ENCODE results near the gene ZSWIM3. TPM values are rescaled to one million over a fixed set of nuclear protein-coding genes. Genes with fewer than 3 reads are reported as not detected.

The ZSWIM3 gene
- total and polyA plus RNA-seq, 2 of the 13 experiments (the other 11 are each of a cell fraction or from before 2014, with no cell fraction given) = 5.2 to 5.8 TPM

DNA sequence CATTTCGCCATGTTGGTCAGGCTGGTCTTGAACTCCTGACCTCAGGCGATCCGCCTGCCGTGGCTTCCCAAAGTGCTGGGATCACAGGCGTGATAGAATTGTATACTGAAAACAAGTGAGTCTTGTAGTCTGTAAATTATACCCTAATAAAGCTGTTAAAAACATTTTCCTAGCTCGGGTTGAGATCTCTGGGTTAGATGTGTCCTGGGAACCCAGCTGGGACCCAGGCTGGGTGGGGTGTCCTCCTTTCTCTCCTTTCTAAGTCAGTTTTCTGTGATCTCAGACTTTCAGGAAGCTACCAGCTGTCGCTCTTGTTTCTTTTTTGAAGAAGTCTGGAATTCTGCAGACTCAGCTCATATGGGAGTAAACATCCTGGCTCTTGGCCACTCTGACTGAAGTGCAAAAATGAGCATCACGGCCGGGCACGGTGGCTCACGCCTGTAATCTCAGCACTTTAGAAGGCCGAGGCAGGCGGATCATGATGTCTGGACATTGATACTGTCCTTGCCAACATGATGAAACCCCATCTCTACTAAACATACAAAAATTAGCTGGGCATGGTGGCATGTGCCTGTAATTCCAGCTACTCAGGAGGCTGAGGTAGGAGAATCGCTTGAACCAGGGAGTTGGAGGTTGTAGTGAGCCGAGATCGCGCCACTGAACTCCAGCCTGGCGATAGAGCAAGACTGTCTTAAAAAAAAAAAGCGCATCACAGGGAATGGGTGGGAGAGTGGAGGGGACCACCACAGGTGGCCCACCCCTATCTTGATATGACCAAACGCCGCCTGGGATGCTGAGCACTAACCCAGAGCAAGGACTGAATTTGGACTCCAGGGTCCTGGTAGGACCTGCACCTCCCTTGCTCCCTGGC lies 67.2 kb downstream of the ZSWIM3 start (continued):
- TF ChIP-seq, protein P1, sequence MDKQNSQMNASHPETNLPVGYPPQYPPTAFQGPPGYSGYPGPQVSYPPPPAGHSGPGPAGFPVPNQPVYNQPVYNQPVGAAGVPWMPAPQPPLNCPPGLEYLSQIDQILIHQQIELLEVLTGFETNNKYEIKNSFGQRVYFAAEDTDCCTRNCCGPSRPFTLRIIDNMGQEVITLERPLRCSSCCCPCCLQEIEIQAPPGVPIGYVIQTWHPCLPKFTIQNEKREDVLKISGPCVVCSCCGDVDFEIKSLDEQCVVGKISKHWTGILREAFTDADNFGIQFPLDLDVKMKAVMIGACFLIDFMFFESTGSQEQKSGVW (CRISPR knock-in tag; IDR thresholded peaks at IDR 0.05; ENCODE audit: borderline replicate concordance) = no peak
- TF ChIP-seq IRF2 (CRISPR knock-in tag; IDR thresholded peaks at IDR 0.05) (peak; percentile 39; the same call in 1 of the 2 replicates), SRSF4 (IDR thresholded peaks at IDR 0.05; ENCODE audit: low read depth, low read length, poor library complexity, severe bottlenecking) (no peak), ZNF816 (CRISPR knock-in tag; IDR thresholded peaks at IDR 0.05; ENCODE audit: borderline replicate concordance) (peak; percentile 59; the same call in 1 of the 2 replicates), SOX6 (IDR thresholded peaks at IDR 0.05) (no peak), SOX6 (CRISPR knock-in tag; IDR thresholded peaks at IDR 0.05) (peak; percentile 47), ZNF773 (CRISPR knock-in tag; IDR thresholded peaks at IDR 0.05; ENCODE audit: borderline replicate concordance) (no peak), NRL (CRISPR knock-in tag; IDR thresholded peaks at IDR 0.05; ENCODE audit: borderline replicate concordance) (peak; percentile 51; the same call in 1 of the 2 replicates), RCOR2 (CRISPR knock-in tag; IDR thresholded peaks at IDR 0.05) (0 out of 2 replicates have a peak, but pooled peaks have one; percentile 18), ZNF589 (CRISPR knock-in tag; conservative IDR thresholded peaks at IDR 0.05) (no peak), ZNF446 (CRISPR knock-in tag; IDR thresholded peaks at IDR 0.05) (no peak), ZNF296 (CRISPR knock-in tag; conservative IDR thresholded peaks at IDR 0.05) (no peak), ARHGAP35 (CRISPR knock-in tag; IDR thresholded peaks at IDR 0.05; ENCODE audit: borderline replicate concordance) (no peak), FOSL1 (CRISPR knock-in tag; IDR thresholded peaks at IDR 0.05; ENCODE audit: borderline replicate concordance) (no peak), POLR2AphosphoS2 (IDR thresholded peaks at IDR 0.05; ENCODE audit: low read depth, low read length) (no peak), SSRP1 (CRISPR knock-in tag; IDR thresholded peaks at IDR 0.05) (0 out of 2 replicates have a peak, but pooled peaks have one; percentile 39), ZMYM4 (CRISPR knock-in tag; IDR thresholded peaks at IDR 0.05) (no peak; the same call in 1 of the 2 replicates), ZNF563 (CRISPR knock-in tag; IDR thresholded peaks at IDR 0.05) (no peak)
- TF ChIP-seq, protein P2, sequence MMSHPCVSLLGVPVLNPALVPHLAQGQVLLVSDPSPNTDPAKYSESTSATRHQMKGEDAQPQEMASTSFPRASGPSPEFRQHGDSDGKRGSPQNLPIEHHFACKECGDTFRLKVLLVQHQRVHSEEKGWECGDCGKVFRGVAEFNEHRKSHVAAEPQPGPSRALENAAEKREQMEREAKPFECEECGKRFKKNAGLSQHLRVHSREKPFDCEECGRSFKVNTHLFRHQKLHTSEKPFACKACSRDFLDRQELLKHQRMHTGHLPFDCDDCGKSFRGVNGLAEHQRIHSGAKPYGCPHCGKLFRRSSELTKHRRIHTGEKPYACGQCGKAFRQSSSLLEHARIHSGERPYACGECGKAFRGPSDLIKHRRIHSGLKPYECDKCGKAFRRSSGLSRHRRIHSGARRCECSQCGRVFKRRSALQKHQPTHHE (CRISPR knock-in tag; IDR thresholded peaks at IDR 0.05; ENCODE audit: borderline replicate concordance) = no peak
- TF ChIP-seq, protein P3, sequence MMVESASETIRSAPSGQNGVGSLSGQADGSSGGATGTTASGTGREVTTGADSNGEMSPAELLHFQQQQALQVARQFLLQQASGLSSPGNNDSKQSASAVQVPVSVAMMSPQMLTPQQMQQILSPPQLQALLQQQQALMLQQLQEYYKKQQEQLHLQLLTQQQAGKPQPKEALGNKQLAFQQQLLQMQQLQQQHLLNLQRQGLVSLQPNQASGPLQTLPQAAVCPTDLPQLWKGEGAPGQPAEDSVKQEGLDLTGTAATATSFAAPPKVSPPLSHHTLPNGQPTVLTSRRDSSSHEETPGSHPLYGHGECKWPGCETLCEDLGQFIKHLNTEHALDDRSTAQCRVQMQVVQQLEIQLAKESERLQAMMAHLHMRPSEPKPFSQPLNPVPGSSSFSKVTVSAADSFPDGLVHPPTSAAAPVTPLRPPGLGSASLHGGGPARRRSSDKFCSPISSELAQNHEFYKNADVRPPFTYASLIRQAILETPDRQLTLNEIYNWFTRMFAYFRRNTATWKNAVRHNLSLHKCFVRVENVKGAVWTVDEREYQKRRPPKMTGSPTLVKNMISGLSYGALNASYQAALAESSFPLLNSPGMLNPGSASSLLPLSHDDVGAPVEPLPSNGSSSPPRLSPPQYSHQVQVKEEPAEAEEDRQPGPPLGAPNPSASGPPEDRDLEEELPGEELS (CRISPR knock-in tag; IDR thresholded peaks at IDR 0.05) = peak; percentile 27; the same call in 1 of the 2 replicates
- TF ChIP-seq, protein P4, sequence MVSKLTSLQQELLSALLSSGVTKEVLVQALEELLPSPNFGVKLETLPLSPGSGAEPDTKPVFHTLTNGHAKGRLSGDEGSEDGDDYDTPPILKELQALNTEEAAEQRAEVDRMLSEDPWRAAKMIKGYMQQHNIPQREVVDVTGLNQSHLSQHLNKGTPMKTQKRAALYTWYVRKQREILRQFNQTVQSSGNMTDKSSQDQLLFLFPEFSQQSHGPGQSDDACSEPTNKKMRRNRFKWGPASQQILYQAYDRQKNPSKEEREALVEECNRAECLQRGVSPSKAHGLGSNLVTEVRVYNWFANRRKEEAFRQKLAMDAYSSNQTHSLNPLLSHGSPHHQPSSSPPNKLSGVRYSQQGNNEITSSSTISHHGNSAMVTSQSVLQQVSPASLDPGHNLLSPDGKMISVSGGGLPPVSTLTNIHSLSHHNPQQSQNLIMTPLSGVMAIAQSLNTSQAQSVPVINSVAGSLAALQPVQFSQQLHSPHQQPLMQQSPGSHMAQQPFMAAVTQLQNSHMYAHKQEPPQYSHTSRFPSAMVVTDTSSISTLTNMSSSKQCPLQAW (CRISPR knock-in tag; IDR thresholded peaks at IDR 0.05) = peak; percentile 76
- TF ChIP-seq, protein P5, sequence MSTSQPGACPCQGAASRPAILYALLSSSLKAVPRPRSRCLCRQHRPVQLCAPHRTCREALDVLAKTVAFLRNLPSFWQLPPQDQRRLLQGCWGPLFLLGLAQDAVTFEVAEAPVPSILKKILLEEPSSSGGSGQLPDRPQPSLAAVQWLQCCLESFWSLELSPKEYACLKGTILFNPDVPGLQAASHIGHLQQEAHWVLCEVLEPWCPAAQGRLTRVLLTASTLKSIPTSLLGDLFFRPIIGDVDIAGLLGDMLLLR (CRISPR knock-in tag; IDR thresholded peaks at IDR 0.05) = no peak; the same call in 1 of the 2 replicates

All from HepG2 (cell line).